HCT116 (cell line): Measurements from ENCODE around the gene PRKCA. TPM values are rescaled to one million over a fixed set of nuclear protein-coding genes. Genes with fewer than 3 reads are reported as not detected.
A peak's percentile ranks its signal among the peaks of the same experiment; 100 is the strongest.
"Not testable (repeated sequence)": the region's sequence is repeated elsewhere in the genome, so short reads cannot be mapped to it uniquely, and the experiment has no call there.

Source experiments
- ATAC-seq: fragments of 200-7000 bp; cut with Tn5 transposase; 2 replicates; pipeline ENCODE4 v1.9.1; 2020; ENCODE audit warnings: mild to moderate bottlenecking, moderate library complexity
- Bru-seq: library from RNA; stranded (reverse); fragments of 400-500 nt; gene quantifications from one replicate; lab custom pipeline; 2021; lab: Mats Ljungman, UMichigan
- BruChase-seq, 2 experiments: library from RNA; stranded (reverse); fragments of 400-500 nt; gene quantifications; one replicate each; lab custom pipeline; 2021; lab: Mats Ljungman, UMichigan
- BruUV-seq: library from RNA; stranded (reverse); fragments of 400-500 nt; replicated peaks from 2 replicates; lab custom pipeline; 2021; lab: Mats Ljungman, UMichigan
- CTCF ChIA-PET: fragments of 300-600 bp; sonication (Branson Sonifier 250); formaldehyde crosslinking; loops from one replicate; lab custom pipeline; 2021; ENCODE audit warnings: antibody characterized with exemption; lab: Charles Lee
- POLR2A ChIA-PET: fragments of 300-600, 350-600 bp; sonication (Branson Sonifier 250); formaldehyde crosslinking; loops from one replicate; lab custom pipeline; 2021; ENCODE audit warnings: antibody characterized with exemption; lab: Charles Lee
- RAD21 ChIA-PET, 2 experiments: fragments of 300-600 bp; sonication (Branson Sonifier 250); formaldehyde crosslinking; loops; one replicate each; lab custom pipeline; 2023; ENCODE audit warnings: low total read pairs in 2 of 2; ENCODE audit not compliant: uncharacterized antibody in 2 of 2, unreplicated experiment in 2 of 2, low non-redundant PET in 1 of 2; lab: Charles Lee
- DNase-seq: peaks from one replicate; pipeline ENCODE4 v3.0.0-alpha.2; 2010; ENCODE audit warnings: low read depth, low spot score
- H2AFZ ChIP-seq: fragments of 200-600 bp; shearing (Covaris generic), sonication (generic); 2 replicates; pipeline ENCODE4 v1.6.1; 2017; ENCODE audit warnings: low read depth, mixed run types, mixed read lengths, antibody characterized with exemption, low read length; ENCODE audit not compliant: poor library complexity, severe bottlenecking
- H3K27ac ChIP-seq: 2 replicates; pipeline ENCODE4 v1.5.1; 2012; ENCODE audit warnings: low read depth, low read length
- H3K27me3 ChIP-seq: fragments of 200-600 bp; sonication (generic); 2 replicates; pipeline ENCODE4 v1.6.1; 2016; ENCODE audit warnings: mixed run types, low read length, mixed read lengths; ENCODE audit not compliant: insufficient read depth
- H3K36me3 ChIP-seq, 2 experiments: fragments of 200-500 bp in 1 of 2; fragments of 200-600 bp in 1 of 2; sonication (Bioruptor generic) in 1 of 2; sonication (generic) in 1 of 2; 2 replicates each; pipeline versions ENCODE4 v1.5.1 to v1.6.1; 2014 to 2016; ENCODE audit warnings: low read length in 2 of 2, inconsistent platforms in 1 of 2, mixed read lengths in 1 of 2, mixed run types in 1 of 2; ENCODE audit not compliant: insufficient read depth in 2 of 2, control insufficient read depth in 1 of 2
- H3K4me1 ChIP-seq, 2 experiments: fragments of 200-600 bp in 1 of 2; sonication (generic) in 1 of 2; 2 replicates each; pipeline versions ENCODE4 v1.5.1 to v1.6.1; 2012 to 2017; ENCODE audit warnings: low read length in 2 of 2, inconsistent platforms in 1 of 2, mild to moderate bottlenecking in 1 of 2, mixed read lengths in 1 of 2, mixed run types in 1 of 2, moderate library complexity in 1 of 2; ENCODE audit not compliant: insufficient read depth in 2 of 2, control insufficient read depth in 1 of 2
- H3K4me2 ChIP-seq: fragments of 200-600 bp; sonication (generic); 2 replicates; pipeline ENCODE4 v1.6.1; 2017; ENCODE audit warnings: mixed run types, low read length, mixed read lengths
- H3K4me3 ChIP-seq, 2 experiments: fragments of 200-600 bp in 1 of 2; sonication (generic) in 1 of 2; replicated peaks in 1 of 2; 2 replicates each; pipeline ENCODE4 v1.5.1; 2011 to 2016; ENCODE audit warnings: low read length in 2 of 2, control low read depth in 1 of 2, low read depth in 1 of 2, mild to moderate bottlenecking in 1 of 2, mixed read lengths in 1 of 2, mixed run types in 1 of 2
- H3K79me2 ChIP-seq: fragments of 200-600 bp; sonication (generic); 2 replicates; pipeline ENCODE4 v1.6.1; 2017; ENCODE audit warnings: mild to moderate bottlenecking, mixed run types, low read length, moderate library complexity, mixed read lengths; ENCODE audit not compliant: insufficient read depth
- H3K9ac ChIP-seq: fragments of 200-600 bp; sonication (generic); 2 replicates; pipeline ENCODE4 v1.6.1; 2016; ENCODE audit warnings: low read length, mixed read lengths
- H3K9me2 ChIP-seq: fragments of 200-600 bp; sonication (generic), shearing (Covaris generic); 2 replicates; pipeline ENCODE4 v1.6.1; 2017; ENCODE audit warnings: mixed run types, mild to moderate bottlenecking, moderate library complexity; ENCODE audit not compliant: insufficient read depth
- H3K9me3 ChIP-seq, 2 experiments: fragments of 200-500 bp in 1 of 2; fragments of 200-600 bp in 1 of 2; sonication (Bioruptor generic) in 1 of 2; sonication (generic) in 1 of 2; 2 replicates each; pipeline ENCODE4 v1.6.1; 2014 to 2017; ENCODE audit warnings: low read length in 2 of 2, mixed read lengths in 2 of 2, inconsistent platforms in 1 of 2, low read depth in 1 of 2, mild to moderate bottlenecking in 1 of 2, mixed run types in 1 of 2, moderate library complexity in 1 of 2; ENCODE audit not compliant: control insufficient read depth in 1 of 2, insufficient read depth in 1 of 2
- H4K20me1 ChIP-seq: fragments of 200-600 bp; sonication (generic), shearing (Covaris generic); 2 replicates; pipeline ENCODE4 v1.6.1; 2017; ENCODE audit warnings: mixed run types, mild to moderate bottlenecking, moderate library complexity; ENCODE audit not compliant: insufficient read depth
- ATF3 ChIP-seq: IDR thresholded peaks from 2 replicates; pipeline ENCODE4 v1.6.1; 2012
- EGR1 ChIP-seq: IDR thresholded peaks from 2 replicates; pipeline ENCODE4 v1.6.1; 2012; ENCODE audit warnings: low read depth
- MAX ChIP-seq: IDR thresholded peaks from 2 replicates; pipeline ENCODE4 v1.6.1; 2012
- POLR2A ChIP-seq: IDR thresholded peaks from 2 replicates; pipeline ENCODE4 v1.7.0; 2011; ENCODE audit warnings: borderline replicate concordance; ENCODE audit not compliant: insufficient read depth, insufficient read length; ENCODE audit errors: extremely low read depth
- POLR2AphosphoS5 ChIP-seq: IDR thresholded peaks from 2 replicates; pipeline ENCODE4 v1.6.1; 2011; ENCODE audit warnings: mild to moderate bottlenecking, low read depth, low read length, moderate library complexity
- TCF7L2 ChIP-seq: IDR thresholded peaks from 2 replicates; pipeline ENCODE4 v1.7.0; 2011; ENCODE audit warnings: borderline replicate concordance, inconsistent platforms; ENCODE audit not compliant: insufficient read depth, insufficient read length; ENCODE audit errors: extremely low read depth
- intact Hi-C: fragments of 100-400 bp; cut with micrococcal nuclease; formaldehyde crosslinking; loops from 2 replicates; pipeline ENCODE4 v1.10.0; 2022
- long read RNA-seq: library from polyadenylated mRNA; unstranded; transcript quantifications from one replicate; pipeline ENCODE4 v2.0.0, GENCODE V29; 2021; ENCODE audit not compliant: unreplicated experiment
- polyA plus RNA-seq: library from polyadenylated mRNA; unstranded; fragments of >200 nt; gene quantifications from 2 replicates; pipeline ENCODE4 v1.2.1, GENCODE V29; 2012; ENCODE audit warnings: missing spikeins
- total RNA-seq: library from RNA; stranded (reverse); gene quantifications from one replicate; pipeline ENCODE4 v1.2.1, GENCODE V29; 2021; ENCODE audit not compliant: unreplicated experiment

Gene PRKCA
- total RNA-seq (18.8 TPM), Bru-seq, nascent RNA (percentile 59 among the genes with signal in this experiment), BruChase-seq, experiment 1, labeled RNA remaining after a 6-hour chase (percentile 55 among the genes with signal in this experiment), BruChase-seq, experiment 2, labeled RNA remaining after a 2-hour chase (percentile 53 among the genes with signal in this experiment)
- 6.7 and 7.4 TPM in 2 replicates for polyA plus RNA-seq
- long read RNA-seq, partial matches to known transcripts = 3 of 15 reads
- long read RNA-seq, other reads (novel, unspliced or antisense) = 12 of 15 reads

DNA sequence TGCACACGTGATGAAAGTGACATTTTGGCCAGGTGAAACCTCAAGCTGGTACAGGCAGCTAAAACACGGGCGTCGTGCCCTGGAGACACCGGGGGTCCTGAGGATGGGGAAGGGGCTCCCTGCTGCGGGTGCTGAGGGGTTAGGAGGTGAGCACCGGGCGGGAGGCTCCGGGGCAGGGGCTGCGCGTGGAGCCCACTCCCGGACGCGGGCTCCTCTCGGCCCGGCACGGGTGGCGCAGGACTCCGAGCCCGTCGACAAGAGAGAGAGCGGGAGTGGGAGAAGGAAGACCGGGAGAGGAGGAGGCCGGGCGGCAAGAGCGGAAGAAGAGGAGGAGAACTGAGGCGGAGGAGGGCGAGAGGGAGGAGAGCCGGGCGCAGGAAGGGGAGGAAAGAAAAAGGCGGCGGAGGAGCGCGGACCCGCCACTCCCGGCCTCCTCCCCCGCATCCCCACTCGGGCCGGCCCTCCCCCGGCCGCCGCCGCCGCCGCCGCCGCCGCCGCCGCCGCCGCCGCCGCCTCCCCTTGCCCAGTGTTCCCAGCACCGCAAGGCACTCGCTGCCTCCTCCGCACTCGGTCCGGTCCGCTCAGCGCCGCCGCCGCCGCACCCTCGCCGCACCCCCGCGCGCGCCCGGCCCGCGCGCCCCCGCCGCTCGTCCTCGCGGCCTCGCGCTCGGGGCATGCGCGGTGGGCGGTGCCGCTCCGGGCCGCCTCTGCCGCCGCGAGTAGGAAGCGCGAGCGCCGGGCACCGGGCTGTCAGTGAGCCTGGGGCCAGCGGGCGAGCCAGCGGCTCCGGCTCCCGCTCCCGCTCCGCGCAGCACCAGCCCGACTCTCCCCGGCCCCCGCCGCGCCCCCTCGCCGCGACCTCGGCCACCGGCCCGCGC lies at the start of gene PRKCA:
Gene PRKCA (plus strand): TSS at position 750 of the 878 bp plus-strand sequence.
- Histone ChIP-seq H2AFZ (peak within 1 kb of the TSS; percentile 39), H3K79me2 (no peaks in the 10 kb centered on the region), H3K27me3 (no peaks in the 10 kb centered on the region), H3K9me2 (no peaks in the 10 kb centered on the region), H4K20me1 (no peaks in the 10 kb centered on the region), H3K36me3 (no peaks in the 10 kb centered on the region), H3K9me3 (no peaks in the 10 kb centered on the region), H3K27ac (peak within 1 kb of the TSS; percentile 33; the same call in 1 of the 2 replicates), H3K4me2 (peak within 1 kb of the TSS; percentile 94), H3K4me1 (peaks cover 6 to 22% of the 10 kb centered on the region in 2 experiments; a peak in 3 of 4 replicates), H3K4me3 (peak within 1 kb of the TSS; percentile 69 to 81), H3K9ac (peak within 1 kb of the TSS; percentile 61)
- ChIA-PET RAD21 (no interaction called here), CTCF (no interaction called here), POLR2A (interaction anchor here (1.1 kb wide), 2 partner anchors 13 to 25 kb away, joined by 3 read pairs; no protein-coding TSS in a partner anchor)
- ATAC-seq (peak; percentile 87), DNase-seq (peak; percentile 29)
- TF ChIP-seq POLR2AphosphoS5 (peak; percentile 89), EGR1 (peak; percentile 63; the same call in 1 of the 2 replicates), MAX (peak; percentile 41), POLR2A (peak; percentile 87), TCF7L2 (no peak), ATF3 (no peak)
- no TSS peak for BruUV-seq
- intact Hi-C loops = loop anchor here (5.0 kb wide), 1 partner anchor 265 kb away; no protein-coding TSS in a partner anchor

GRCh38 chr17:66253458-66253857 lies 49.0 kb upstream of the PRKCA start:
- CTCF ChIA-PET = interaction anchor here (1.3 kb wide), 1 partner anchor 372 kb away, joined by 4 read pairs; no protein-coding TSS in a partner anchor
- H3K79me2 ChIP-seq, H3K9me3 ChIP-seq, H3K27me3 ChIP-seq, H2AFZ ChIP-seq, H3K27ac ChIP-seq, H3K4me3 ChIP-seq, ATAC-seq, intact Hi-C loops, H3K4me2 ChIP-seq, H3K4me1 ChIP-seq, H3K36me3 ChIP-seq, POLR2A ChIA-PET, RAD21 ChIA-PET, BruUV-seq, H4K20me1 ChIP-seq, H3K9me2 ChIP-seq, DNase-seq, H3K9ac ChIP-seq: not testable (repeated sequence)
